Mesothelial cell of epicardium (in vitro differentiated cells): ENCODE results near the gene VPS18. TPM values are rescaled to one million over a fixed set of nuclear protein-coding genes. Genes with fewer than 3 reads are reported as not detected.
A peak's percentile ranks its signal among the peaks of the same experiment; 100 is the strongest.

Experiments
- DNase-seq, 2 experiments: peaks; one replicate each; pipeline ENCODE4 v3.0.0; 2021; ENCODE audit warnings: low spot score in 2 of 2; ENCODE audit not compliant: unreplicated experiment in 2 of 2
- H3K27ac Mint-ChIP-seq: 2 replicates; pipeline ENCODE4 v1.8.0; 2021; ENCODE audit warnings: mixed read lengths
- H3K27me3 Mint-ChIP-seq: 2 replicates; pipeline ENCODE4 v1.8.0; 2021; ENCODE audit warnings: low read depth, mixed read lengths
- H3K36me3 Mint-ChIP-seq: 2 replicates; pipeline ENCODE4 v1.8.0; 2021; ENCODE audit warnings: mixed read lengths
- H3K4me1 Mint-ChIP-seq: 2 replicates; pipeline ENCODE4 v1.8.0; 2021; ENCODE audit warnings: mixed read lengths
- H3K4me3 Mint-ChIP-seq: 2 replicates; pipeline ENCODE4 v1.8.0; 2021; ENCODE audit warnings: mild to moderate bottlenecking, moderate library complexity, mixed read lengths
- H3K9me3 Mint-ChIP-seq: 2 replicates; pipeline ENCODE4 v1.8.0; 2021; ENCODE audit warnings: mixed read lengths
- total RNA-seq: library from RNA; stranded (reverse); gene quantifications from 3 replicates; pipeline ENCODE4 v1.2.1, GENCODE V29; 2021
- TF ChIP-seq, protein P1 (sequence below): fragments of 200-600 bp; sonication (generic); IDR thresholded peaks from one replicate; pipeline ENCODE4 v1.5.0; 2021; ENCODE audit warnings: antibody characterized with exemption; ENCODE audit not compliant: unreplicated experiment

The VPS18 gene
- total RNA-seq, 1 donor from 2014 or later: 30.1 TPM

DNA sequence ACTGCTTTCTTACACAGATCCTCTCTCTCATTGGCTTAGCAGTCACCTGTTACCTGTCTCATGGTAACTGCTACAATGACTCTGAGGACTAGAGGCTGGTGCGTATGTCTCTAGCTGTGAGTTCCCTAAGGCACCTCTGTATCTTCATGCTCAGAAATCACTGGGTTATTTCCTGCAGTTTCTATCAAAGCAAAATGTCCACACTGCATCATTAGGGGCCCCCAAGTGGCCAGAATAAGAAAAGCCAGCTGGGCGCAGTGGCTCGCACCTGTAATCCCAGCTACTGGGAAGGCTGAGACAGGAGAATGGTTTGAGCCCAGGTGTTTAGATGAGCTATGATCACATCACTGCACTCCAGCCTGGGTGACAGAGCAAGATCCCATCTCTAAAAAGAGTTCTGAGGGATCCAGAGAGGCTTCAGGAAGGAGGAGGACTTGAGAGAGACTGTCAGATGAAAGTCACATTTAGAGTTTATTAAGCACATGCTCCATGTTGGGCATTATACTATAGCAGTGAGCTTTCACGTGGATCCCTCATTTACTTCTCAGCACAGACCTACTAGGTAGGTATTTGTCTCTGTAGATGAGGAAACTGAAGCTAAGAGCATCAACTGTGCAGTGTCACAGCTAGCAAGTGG lies 2.3 kb upstream of the VPS18 start:
- peaks cover 19% of the 10 kb centered on the region for H3K4me1 Mint-ChIP-seq
- H3K36me3 Mint-ChIP-seq: peaks cover 4% of the 10 kb centered on the region
- H3K9me3 Mint-ChIP-seq: no peaks in the 10 kb centered on the region
- peaks cover 1% of the 10 kb centered on the region for H3K27me3 Mint-ChIP-seq
- TF ChIP-seq, protein P1, sequence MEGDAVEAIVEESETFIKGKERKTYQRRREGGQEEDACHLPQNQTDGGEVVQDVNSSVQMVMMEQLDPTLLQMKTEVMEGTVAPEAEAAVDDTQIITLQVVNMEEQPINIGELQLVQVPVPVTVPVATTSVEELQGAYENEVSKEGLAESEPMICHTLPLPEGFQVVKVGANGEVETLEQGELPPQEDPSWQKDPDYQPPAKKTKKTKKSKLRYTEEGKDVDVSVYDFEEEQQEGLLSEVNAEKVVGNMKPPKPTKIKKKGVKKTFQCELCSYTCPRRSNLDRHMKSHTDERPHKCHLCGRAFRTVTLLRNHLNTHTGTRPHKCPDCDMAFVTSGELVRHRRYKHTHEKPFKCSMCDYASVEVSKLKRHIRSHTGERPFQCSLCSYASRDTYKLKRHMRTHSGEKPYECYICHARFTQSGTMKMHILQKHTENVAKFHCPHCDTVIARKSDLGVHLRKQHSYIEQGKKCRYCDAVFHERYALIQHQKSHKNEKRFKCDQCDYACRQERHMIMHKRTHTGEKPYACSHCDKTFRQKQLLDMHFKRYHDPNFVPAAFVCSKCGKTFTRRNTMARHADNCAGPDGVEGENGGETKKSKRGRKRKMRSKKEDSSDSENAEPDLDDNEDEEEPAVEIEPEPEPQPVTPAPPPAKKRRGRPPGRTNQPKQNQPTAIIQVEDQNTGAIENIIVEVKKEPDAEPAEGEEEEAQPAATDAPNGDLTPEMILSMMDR: peak; percentile 63
- DNase-seq: peak in 1 of 2 experiments; percentile 68
- peak overlapping the region; percentile 59 for H3K27ac Mint-ChIP-seq
- H3K4me3 Mint-ChIP-seq: peak overlapping the region; percentile 36

DNA sequence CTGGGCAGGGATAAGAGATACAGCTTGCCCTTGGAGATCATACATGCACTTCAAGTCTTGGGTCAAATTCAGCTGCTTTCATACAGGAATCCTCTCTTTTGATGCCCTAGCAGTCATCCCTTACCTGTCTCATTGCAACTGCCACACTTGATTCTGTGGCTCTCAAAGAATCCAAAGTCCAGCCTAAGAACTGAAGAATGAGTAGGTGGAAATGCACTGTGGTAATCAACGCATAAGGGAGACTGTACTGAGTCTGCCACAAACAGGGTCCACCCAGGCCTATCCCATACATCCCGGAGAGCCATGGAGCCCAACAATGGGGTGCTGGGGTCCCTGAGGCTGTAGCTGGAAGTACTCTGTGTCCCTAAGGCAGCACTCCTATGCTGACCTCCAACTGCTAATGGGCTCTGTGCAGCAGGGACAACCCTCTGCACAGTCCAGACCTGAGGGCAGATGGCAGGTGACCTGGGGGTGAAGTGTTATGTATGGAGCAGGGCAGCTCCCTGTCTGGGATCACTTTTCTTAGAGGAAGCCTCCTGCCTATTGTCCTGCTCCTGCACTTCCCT lies 1.7 kb upstream of the VPS18 start:
- Mint-ChIP-seq H3K36me3 (peaks cover 9% of the 10 kb centered on the region), H3K27me3 (peaks cover 1% of the 10 kb centered on the region), H3K9me3 (no peaks in the 10 kb centered on the region), H3K4me1 (peaks cover 19% of the 10 kb centered on the region), H3K4me3 (peak overlapping the region; percentile 38), H3K27ac (no peak overlapping the region)
- TF ChIP-seq, protein P1: no peak
- DNase-seq: no peak

DNA sequence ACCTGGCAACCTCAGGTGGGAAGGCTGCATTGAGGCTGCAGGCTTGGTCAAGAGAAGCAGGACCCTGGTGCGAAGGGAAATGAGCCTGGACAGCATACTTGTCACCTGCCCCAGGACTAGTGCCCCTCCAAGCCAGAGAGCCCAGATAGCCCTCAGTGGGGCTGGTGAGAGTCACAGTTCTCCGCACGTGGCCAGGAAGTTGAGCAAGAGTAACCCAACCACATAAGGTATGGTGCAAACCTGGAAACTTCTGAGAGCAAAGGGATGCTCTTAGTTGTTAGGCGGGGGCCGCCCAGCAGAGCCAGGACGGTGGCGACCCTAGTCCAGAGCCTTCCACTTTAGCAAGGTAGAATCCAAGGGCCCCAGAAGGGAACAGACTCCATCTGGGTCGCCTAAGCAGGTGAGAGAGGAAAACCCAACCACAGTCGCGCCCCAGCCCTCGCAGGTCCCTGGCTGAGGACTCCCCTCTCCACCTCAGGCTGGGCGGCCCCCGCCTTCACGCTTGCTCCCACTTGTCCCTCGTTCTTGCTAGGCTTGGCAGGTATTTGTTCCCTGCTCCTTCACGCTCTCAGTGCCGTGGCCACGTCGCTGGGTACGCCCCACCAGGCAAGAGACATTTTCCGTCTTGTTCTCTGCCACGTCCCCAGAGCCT lies 1.1 kb upstream of the VPS18 start:
- no peak for DNase-seq
- Mint-ChIP-seq H3K27ac (no peak overlapping the region), H3K27me3 (peaks cover 1% of the 10 kb centered on the region), H3K36me3 (peaks cover 12% of the 10 kb centered on the region), H3K9me3 (no peaks in the 10 kb centered on the region), H3K4me3 (peak overlapping the region; percentile 99), H3K4me1 (peaks cover 19% of the 10 kb centered on the region)
- TF ChIP-seq, protein P1: no peak

DNA sequence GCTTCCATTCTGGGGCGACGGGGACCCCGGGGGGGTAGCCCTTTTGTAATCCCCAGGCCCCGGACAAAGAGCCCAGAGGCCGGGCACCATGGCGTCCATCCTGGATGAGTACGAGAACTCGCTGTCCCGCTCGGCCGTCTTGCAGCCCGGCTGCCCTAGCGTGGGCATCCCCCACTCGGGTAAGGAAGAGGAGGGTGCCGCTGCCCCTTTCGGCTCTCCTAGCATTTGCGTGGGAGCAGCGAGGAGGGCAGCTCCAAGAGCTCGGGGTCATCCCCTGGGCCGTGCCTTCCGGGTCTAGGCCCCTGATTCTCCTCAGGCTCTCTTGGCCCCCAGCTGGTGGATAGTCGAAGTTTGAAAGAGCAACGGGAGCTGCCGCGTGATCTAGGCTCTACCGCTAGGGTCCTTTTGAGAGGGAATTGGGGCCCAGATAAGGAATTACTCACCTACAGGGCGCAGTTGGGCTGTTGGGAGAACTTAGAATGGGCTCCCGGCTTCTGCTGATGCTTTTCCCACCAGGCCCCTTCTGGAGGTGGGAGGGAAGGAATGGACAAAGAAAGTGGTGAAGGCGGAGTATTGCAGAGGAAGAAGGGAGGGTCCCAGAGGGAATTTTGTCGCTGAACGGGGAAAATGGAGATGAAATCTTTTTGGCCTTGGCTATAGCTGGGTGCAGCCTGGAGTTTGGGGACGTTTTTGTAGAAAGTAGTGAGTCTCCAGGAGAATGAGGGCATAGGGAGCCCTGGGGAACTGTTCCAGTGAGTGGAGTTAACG lies 615 bp downstream of the VPS18 start:
- H3K27me3 Mint-ChIP-seq: peaks cover 1% of the 10 kb centered on the region
- TF ChIP-seq, protein P1: no peak
- peak in 1 of 2 experiments; percentile 65 for DNase-seq

DNA sequence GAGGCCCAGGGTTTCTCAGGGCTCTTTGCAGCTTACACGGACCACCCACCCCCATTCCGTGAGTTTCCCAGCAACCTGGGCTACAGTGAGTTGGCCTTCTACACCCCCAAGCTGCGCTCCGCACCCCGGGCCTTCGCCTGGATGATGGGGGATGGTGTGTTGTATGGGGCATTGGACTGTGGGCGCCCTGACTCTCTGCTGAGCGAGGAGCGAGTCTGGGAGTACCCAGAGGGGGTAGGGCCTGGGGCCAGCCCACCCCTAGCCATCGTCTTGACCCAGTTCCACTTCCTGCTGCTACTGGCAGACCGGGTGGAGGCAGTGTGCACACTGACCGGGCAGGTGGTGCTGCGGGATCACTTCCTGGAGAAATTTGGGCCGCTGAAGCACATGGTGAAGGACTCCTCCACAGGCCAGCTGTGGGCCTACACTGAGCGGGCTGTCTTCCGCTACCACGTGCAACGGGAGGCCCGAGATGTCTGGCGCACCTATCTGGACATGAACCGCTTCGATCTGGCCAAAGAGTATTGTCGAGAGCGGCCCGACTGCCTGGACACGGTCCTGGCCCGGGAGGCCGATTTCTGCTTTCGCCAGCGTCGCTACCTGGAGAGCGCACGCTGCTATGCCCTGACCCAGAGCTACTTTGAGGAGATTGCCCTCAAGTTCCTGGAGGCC lies 5.4 kb downstream of the VPS18 start:
- H3K36me3 Mint-ChIP-seq: peaks cover 39% of the 10 kb centered on the region
- DNase-seq: no peak
- no peaks in the 10 kb centered on the region for H3K27me3 Mint-ChIP-seq
- H3K27ac Mint-ChIP-seq: no peak overlapping the region
- H3K4me1 Mint-ChIP-seq: peaks cover 18% of the 10 kb centered on the region
- TF ChIP-seq, protein P1: no peak
- H3K9me3 Mint-ChIP-seq: no peaks in the 10 kb centered on the region
- H3K4me3 Mint-ChIP-seq: no peak overlapping the region

More for the DNA sequence above, 615 bp downstream of the VPS18 start:
- peaks cover 19% of the 10 kb centered on the region for H3K36me3 Mint-ChIP-seq
- H3K9me3 Mint-ChIP-seq: no peaks in the 10 kb centered on the region
- peaks cover 19% of the 10 kb centered on the region for H3K4me1 Mint-ChIP-seq
- peak overlapping the region; percentile 99 for H3K4me3 Mint-ChIP-seq
- H3K27ac Mint-ChIP-seq: peak overlapping the region; percentile 99
